SK-MEL-5 (cell line): Measurements from ENCODE around the gene TAF3. TPM values are rescaled to one million over a fixed set of nuclear protein-coding genes. Genes with fewer than 3 reads are reported as not detected.

ENCODE experiments used
- DNase-seq: peaks from one replicate; pipeline ENCODE4 v3.0.0-alpha.2; 2016; ENCODE audit warnings: low read depth, low spot score
- in situ Hi-C: cut with HindIII; loops from 2 replicates; pipeline ENCODE4 v1.10.0; 2016; ENCODE audit warnings: low sequenced_read_pairs, high pct_unique_total_duplicates, low pct_unique_long_range_greater_than_20kb
- total RNA-seq: library from RNA; depleted of rRNA; stranded (reverse); fragments of >200 nt; shearing (Covaris generic); gene quantifications from 2 replicates; pipeline ENCODE4 v1.2.3, GENCODE V29; 2014

Gene TAF3
- total RNA-seq, 1 experiment from 2014 or later: 0.98 TPM

GRCh38 chr10:8054494-8055407 lies 236.4 kb downstream of the TAF3 start, which contains the start of gene GATA3:
GATA3 (plus strand) TSS chr10:8054688; CDS start chr10:8055656, 968 bp downstream.
- peak; percentile 19 for DNase-seq
- in situ Hi-C loops: no loop called here

GRCh38 chr10:8055420-8056349 lies 237.4 kb downstream of the TAF3 start:
- no peak for DNase-seq
- in situ Hi-C loops: no loop called here

DNA sequence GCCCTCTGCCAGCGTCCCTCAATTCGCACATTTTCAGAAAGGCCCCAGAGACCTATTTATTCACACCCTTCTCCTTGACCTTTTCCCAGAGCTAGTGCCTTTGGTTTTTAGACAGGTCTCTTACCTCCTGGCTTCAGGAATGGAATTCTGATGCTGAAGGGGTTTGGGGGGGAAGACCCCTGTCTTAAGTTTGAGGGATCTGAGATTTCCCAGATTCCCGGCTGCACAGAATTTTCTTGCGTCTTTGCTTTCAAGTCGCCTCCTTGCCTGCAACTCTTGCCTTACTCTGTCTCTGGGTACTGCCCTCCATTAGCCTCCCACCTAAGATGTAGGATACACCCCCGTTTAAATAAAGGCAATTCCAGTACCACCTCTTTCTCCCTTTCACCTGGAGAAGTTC lies 238.1 kb downstream of the TAF3 start:
- DNase-seq: no peak

GRCh38 chr10:8056871-8057331 lies 238.6 kb downstream of the TAF3 start:
- in situ Hi-C loops: no loop called here
- no peak for DNase-seq

More for the DNA sequence above, 238.1 kb downstream of the TAF3 start:
- in situ Hi-C loops: no loop called here

GRCh38 chr10:8057636-8058273 lies 239.4 kb downstream of the TAF3 start:
- no peak for DNase-seq
- in situ Hi-C loops: no loop called here

- DNase-seq: no peak
- in situ Hi-C loops: no loop called here
Observed at GRCh38 chr10:8058274-8059111, 240.2 kb downstream of the TAF3 start.

GRCh38 chr10:8059191-8059936 lies 241.1 kb downstream of the TAF3 start:
- in situ Hi-C loops: no loop called here
- no peak for DNase-seq

- DNase-seq: no peak
Observed at GRCh38 chr10:8060010-8060703, 241.9 kb downstream of the TAF3 start.

DNA sequence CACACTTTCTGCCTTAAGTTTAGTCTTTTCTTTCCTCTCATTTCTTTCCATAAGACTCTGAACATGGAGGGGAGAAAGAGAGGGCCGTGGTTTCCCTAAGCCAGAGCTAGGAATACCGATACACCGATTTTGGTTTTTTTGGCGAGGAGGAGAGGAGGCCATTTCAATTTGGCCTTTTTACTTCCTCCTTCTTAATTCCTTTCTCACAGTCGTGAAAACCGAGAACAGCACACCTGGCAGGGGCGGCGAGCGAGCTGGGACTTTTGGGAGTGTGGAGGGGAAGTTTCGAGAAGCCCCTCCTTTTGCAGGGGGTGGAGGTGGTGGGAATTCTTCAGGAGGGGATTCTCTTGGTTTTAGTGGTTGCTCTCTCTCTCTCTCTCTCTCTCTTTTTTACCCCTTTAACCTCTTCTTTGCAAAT lies 242.4 kb downstream of the TAF3 start:
- no peak for DNase-seq
- in situ Hi-C loops: no loop called here

More at GRCh38 chr10:8060010-8060703, 241.9 kb downstream of the TAF3 start:
- in situ Hi-C loops: no loop called here

DNA sequence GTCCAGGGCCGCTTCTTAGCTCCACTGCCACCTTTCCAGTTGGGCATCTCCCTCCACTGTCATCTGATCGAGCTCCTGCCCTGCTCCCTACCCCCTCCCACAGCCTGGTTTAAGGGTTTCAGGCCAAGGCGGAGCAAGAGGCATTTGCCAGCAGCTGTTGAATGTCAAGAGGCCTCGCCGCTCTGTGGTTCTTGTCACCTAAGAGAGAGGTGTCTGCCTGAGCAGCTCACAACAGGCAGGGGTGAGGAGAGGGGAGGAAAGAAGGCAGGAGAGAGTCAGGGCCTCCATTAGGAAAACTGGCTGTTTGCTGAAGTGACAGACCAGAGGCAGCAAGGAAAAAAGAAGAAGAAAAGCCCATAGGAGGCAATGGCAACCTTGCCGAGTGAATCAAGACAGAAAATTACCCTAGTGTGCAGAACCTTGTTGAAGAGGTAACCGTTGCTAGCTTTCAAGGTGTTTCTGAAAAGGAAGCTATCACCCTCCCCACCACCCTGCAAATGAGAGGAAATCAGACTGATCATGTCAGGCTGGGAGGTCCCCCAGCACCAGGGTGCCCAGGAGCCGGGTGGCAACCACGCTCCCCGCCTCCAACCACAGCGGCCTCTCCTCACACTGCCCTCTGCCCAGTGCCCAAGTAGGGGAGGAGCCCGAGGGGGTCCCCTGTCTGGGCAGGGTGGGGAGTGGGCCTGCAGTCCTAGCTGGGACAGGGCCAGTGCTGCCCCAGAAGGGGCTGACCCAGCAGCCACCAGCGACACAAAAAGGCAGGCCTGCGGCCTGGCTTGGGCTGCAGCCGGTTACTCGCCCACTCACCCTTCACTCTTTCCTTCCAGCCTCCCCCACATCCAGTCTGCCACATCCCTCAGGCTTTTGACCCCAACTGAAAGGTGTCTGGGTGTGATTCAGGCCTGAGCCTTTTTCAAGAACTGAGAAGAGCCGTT lies 243.2 kb downstream of the TAF3 start:
- in situ Hi-C loops: no loop called here

DNA sequence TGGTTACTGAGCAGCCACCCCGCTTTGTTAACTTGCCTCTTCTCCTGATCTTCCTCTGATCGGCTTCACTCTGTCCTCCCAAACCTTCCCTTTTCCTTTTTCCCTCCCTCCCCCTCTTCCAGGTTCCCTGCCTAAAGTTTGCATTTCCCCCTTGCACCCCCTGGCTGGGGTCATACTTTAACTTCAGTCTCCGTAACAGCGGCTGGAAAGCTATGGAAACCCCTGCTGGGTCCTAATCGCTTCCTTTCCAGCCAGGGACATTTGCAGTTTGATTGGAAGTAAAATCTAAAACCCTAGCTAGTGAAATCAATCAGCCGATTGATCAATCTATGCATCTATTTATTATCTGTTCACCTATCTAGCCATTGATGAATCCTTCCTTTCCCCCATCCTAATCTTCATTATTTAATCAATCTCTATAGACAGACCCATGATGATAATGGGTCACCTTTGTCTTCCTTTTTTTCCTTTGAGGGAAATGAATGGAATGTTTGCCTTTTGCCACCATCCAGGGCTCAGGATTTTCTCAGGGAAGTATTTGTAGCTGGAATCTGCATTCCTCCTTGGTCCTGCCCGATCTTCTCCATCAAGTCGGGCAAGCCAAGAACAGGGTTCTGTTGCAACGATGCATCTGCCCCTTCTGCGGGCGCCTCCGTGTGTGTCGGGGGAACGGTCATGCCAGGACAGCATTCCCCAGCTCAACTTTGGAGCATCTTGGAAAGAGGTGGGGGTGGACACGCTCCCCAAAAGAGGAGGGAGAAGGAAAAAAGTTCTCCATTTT lies 245.0 kb downstream of the TAF3 start:
- in situ Hi-C loops: no loop called here

More for the DNA sequence above, 243.2 kb downstream of the TAF3 start:
- no peak for DNase-seq

DNA sequence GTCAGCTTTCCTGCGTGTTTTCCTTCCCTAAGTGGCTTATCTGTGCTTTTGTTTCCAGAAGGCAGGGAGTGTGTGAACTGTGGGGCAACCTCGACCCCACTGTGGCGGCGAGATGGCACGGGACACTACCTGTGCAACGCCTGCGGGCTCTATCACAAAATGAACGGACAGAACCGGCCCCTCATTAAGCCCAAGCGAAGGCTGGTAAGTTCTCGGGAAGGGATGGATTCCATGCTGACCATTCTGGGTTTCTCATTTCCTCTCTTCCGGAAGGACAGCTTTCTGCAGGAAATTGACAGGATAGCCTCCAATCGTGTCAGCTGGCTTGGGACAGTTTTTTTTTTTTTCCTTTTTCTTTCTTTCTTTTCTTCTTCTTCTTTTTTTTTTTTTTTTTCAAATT lies 245.6 kb downstream of the TAF3 start:
- in situ Hi-C loops: no loop called here
- DNase-seq: no peak

More for the DNA sequence above, 245.0 kb downstream of the TAF3 start:
- no peak for DNase-seq

DNA sequence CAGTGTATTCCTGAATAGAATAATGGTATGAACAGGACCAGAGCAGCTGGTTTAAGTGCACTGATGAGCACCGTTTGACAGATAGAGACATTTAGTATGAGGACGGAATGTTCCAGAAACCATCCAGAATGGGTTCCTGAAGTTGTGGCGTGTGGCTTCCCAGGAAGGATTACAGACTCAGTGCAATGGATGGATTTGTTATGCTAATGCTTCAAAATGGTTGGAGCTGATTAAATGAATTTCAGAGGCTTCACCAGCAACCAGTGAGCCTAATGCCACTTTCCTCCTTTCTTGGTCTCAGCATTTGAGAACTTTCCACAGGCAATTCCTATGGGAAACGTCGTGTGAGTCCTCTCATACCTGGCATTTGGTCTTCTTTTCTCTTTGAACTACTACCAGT lies 246.1 kb downstream of the TAF3 start:
- no peak for DNase-seq
- in situ Hi-C loops: no loop called here

- in situ Hi-C loops: no loop called here
- DNase-seq: no peak
Observed at GRCh38 chr10:8065651-8066050, 247.3 kb downstream of the TAF3 start.
